ENCODE results near the gene ACO2. TPM values are rescaled to one million over a fixed set of nuclear protein-coding genes. Genes with fewer than 3 reads are reported as not detected.

The ACO2 gene
- total RNA-seq, 1 experiment from 2014 or later, result 90.5 TPM

DNA sequence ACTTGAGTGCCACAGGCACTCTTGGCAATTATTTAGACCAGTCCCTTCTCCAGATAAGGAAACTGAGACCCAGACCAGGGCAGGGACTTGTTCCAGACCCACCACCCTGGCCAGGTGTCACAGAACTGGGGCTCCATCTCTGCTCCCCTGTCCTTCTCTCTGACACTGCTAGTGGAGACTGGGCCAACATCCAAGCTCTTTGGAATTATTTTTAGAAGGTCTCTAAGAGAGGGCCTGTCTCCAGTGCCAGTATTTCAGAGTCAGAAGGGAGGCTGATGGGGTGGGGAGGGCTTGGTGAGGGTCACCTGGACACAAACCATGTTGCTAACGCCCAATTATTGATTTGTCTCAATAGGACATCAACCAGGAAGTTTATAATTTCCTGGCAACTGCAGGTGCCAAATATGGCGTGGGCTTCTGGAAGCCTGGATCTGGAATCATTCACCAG, 42.6 kb downstream of the ACO2 start:
- Histone ChIP-seq H3K4me3 (ENCODE audit: low read depth, low read length) (no peak overlapping the region), H3K4me1 (no peaks in the 10 kb centered on the region), H3K9me3 (no peaks in the 10 kb centered on the region), H3K36me3 (ENCODE audit: control insufficient read depth, insufficient read depth, low read length) (no peaks in the 10 kb centered on the region; the same call in 1 of the 2 replicates), H3K27me3 (replicated peaks; ENCODE audit: control insufficient read depth, insufficient read depth, low read length) (no peaks in the 10 kb centered on the region)
- H3K4me1 Mint-ChIP-seq (ENCODE audit: low read depth, unreplicated experiment), result peaks cover 7% of the 10 kb centered on the region
- no peak for DNase-seq
- no peak for TF ChIP-seq CTCF (IDR thresholded peaks at IDR 0.05; ENCODE audit: insufficient read depth in 1 of 2, low read depth in 1 of 2, low read length in 1 of 2, severe bottlenecking in 1 of 2, unreplicated experiment in 1 of 2)
- H3K9me3 Mint-ChIP-seq (ENCODE audit: unreplicated experiment), result no peaks in the 10 kb centered on the region
- H3K27ac Mint-ChIP-seq (ENCODE audit: unreplicated experiment), result no peak overlapping the region
- intact Hi-C loops (cut with micrococcal nuclease; ENCODE audit: unreplicated experiment), result no loop called here
- CTCF ChIA-PET, result interaction anchor here (0.6 kb wide), 1 partner anchor 36 kb away, joined by 3 read pairs; no protein-coding TSS in a partner anchor
- no peaks in the 10 kb centered on the region for H3K27me3 Mint-ChIP-seq (ENCODE audit: insufficient read depth, unreplicated experiment)
- no TSS peak for BruUV-seq (replicated peaks)
- peaks cover 51% of the 10 kb centered on the region for H3K36me3 Mint-ChIP-seq (ENCODE audit: insufficient read depth, unreplicated experiment)
- POLR2A ChIA-PET, result no interaction called here
- H3K4me3 Mint-ChIP-seq (ENCODE audit: unreplicated experiment), result no peak overlapping the region

DNA sequence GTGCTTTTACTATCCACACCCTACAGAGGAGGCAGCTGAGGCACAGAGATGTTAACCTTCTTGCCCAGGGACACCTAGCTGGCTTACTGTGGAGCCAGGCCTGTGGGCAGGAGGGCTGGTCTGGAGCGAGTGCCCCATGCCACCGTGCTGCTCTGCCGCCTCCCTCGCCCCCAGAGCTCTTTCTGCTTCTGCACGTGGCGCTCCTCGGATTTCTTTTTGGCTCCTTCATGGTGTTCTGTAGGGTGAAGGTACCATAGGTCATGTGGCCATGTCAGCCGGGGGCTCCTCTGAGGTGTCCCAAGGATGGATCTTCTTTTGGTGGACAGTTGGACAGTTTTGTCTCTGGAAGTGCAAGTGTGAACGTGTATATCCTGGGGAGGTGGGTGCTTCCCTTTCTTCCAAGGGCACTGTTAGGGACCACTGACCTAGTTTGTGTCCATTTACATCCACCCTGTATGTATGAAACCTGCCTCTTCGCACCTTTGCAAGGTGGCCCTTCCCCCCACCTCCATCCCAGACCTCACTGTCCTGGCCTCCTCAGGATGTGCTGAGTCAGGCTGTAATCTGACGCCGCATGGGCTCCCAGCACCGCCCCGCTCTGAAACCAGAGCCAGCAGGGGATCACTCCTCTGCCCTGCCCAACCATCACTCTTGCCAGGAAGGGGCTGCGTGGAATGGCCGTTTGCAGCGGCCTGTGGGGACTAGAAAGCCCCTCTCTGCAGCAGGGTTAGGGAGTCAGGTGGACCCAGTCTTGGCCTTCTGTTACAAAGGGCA, 43.7 kb downstream of the ACO2 start:
- Histone ChIP-seq H3K9me3 (no peaks in the 10 kb centered on the region), H3K4me3 (ENCODE audit: low read depth, low read length) (no peak overlapping the region), H3K27me3 (replicated peaks; ENCODE audit: control insufficient read depth, insufficient read depth, low read length) (no peaks in the 10 kb centered on the region), H3K4me1 (no peaks in the 10 kb centered on the region), H3K36me3 (ENCODE audit: control insufficient read depth, insufficient read depth, low read length) (no peaks in the 10 kb centered on the region; the same call in 1 of the 2 replicates)
- peak overlapping the region; percentile 13 for H3K27ac Mint-ChIP-seq (ENCODE audit: unreplicated experiment)
- TF ChIP-seq CTCF (IDR thresholded peaks at IDR 0.05; ENCODE audit: insufficient read depth in 1 of 2, low read depth in 1 of 2, low read length in 1 of 2, severe bottlenecking in 1 of 2, unreplicated experiment in 1 of 2), result no peak
- no peaks in the 10 kb centered on the region for H3K9me3 Mint-ChIP-seq (ENCODE audit: unreplicated experiment)
- no peaks in the 10 kb centered on the region for H3K27me3 Mint-ChIP-seq (ENCODE audit: insufficient read depth, unreplicated experiment)
- peaks cover 7% of the 10 kb centered on the region for H3K4me1 Mint-ChIP-seq (ENCODE audit: low read depth, unreplicated experiment)
- no peak for DNase-seq
- ChIA-PET POLR2A (no interaction called here), CTCF (no interaction called here)
- peaks cover 56% of the 10 kb centered on the region for H3K36me3 Mint-ChIP-seq (ENCODE audit: insufficient read depth, unreplicated experiment)
- no TSS peak for BruUV-seq (replicated peaks)
- intact Hi-C loops (cut with micrococcal nuclease; ENCODE audit: unreplicated experiment), result no loop called here
- no peak overlapping the region for H3K4me3 Mint-ChIP-seq (ENCODE audit: unreplicated experiment)

- Histone ChIP-seq H3K27me3 (replicated peaks; ENCODE audit: control insufficient read depth, insufficient read depth, low read length) (no peaks in the 10 kb centered on the region), H3K4me3 (ENCODE audit: low read depth, low read length) (no peak overlapping the region), H3K36me3 (ENCODE audit: control insufficient read depth, insufficient read depth, low read length) (no peaks in the 10 kb centered on the region; the same call in 1 of the 2 replicates), H3K9me3 (no peaks in the 10 kb centered on the region), H3K4me1 (no peaks in the 10 kb centered on the region)
- BruUV-seq (replicated peaks), result no TSS peak
- intact Hi-C loops (cut with micrococcal nuclease; ENCODE audit: unreplicated experiment), result no loop called here
- H3K36me3 Mint-ChIP-seq (ENCODE audit: insufficient read depth, unreplicated experiment), result peaks cover 61% of the 10 kb centered on the region
- H3K27me3 Mint-ChIP-seq (ENCODE audit: insufficient read depth, unreplicated experiment), result no peaks in the 10 kb centered on the region
- H3K9me3 Mint-ChIP-seq (ENCODE audit: unreplicated experiment), result no peaks in the 10 kb centered on the region
- DNase-seq, result no peak
- H3K4me3 Mint-ChIP-seq (ENCODE audit: unreplicated experiment), result no peak overlapping the region
- TF ChIP-seq CTCF (IDR thresholded peaks at IDR 0.05; ENCODE audit: insufficient read depth in 1 of 2, low read depth in 1 of 2, low read length in 1 of 2, severe bottlenecking in 1 of 2, unreplicated experiment in 1 of 2), result no peak
- CTCF ChIA-PET, result no interaction called here
- POLR2A ChIA-PET, result no interaction called here
- peak overlapping the region; percentile 13 for H3K27ac Mint-ChIP-seq (ENCODE audit: unreplicated experiment)
- H3K4me1 Mint-ChIP-seq (ENCODE audit: low read depth, unreplicated experiment), result peaks cover 7% of the 10 kb centered on the region
These were observed 44.5 kb downstream of the ACO2 start for GRCh38 chr22:41513391-41513790.
